ENCODE results near the gene SENP1. TPM values are rescaled to one million over a fixed set of nuclear protein-coding genes. Genes with fewer than 3 reads are reported as not detected.

The SENP1 gene
- total and polyA plus RNA-seq, 2 of the 4 experiments (the other 2 are of a cell fraction): 7.2 to 25.3 TPM

GRCh38 chr12:48071808-48072207 is 34.1 kb downstream of the SENP1 start:
- H3K9me1 ChIP-seq (ENCODE audit: insufficient read depth, low read length): no peaks in the 10 kb centered on the region
- H4K20me1 ChIP-seq (ENCODE audit: insufficient read depth, low read length): no peaks in the 10 kb centered on the region
- H3K56ac ChIP-seq (ENCODE audit: extremely low read depth, insufficient read depth, low read length): no peak overlapping the region
- ChIA-PET CTCF (no interaction called here), POLR2A (ENCODE audit: unreplicated experiment) (no interaction called here)
- no peak overlapping the region for H3K4me2 ChIP-seq (ENCODE audit: low read depth, low read length)
- H3K79me1 ChIP-seq (ENCODE audit: low read depth in 1 of 2, low read length in 2 of 2): no peaks in the 10 kb centered on the region; a peak in 1 of 4 replicates
- H3K4me3 ChIP-seq (ENCODE audit: insufficient read depth, low read depth, low read length): no peak overlapping the region
- no peak overlapping the region for H3K18ac ChIP-seq (ENCODE audit: low read depth, low read length)
- no peak overlapping the region for H4K91ac ChIP-seq (ENCODE audit: insufficient read depth, low read depth, low read length)
- no peak overlapping the region for H3K9ac ChIP-seq (ENCODE audit: low read depth, low read length)
- H3K14ac ChIP-seq (replicated peaks; ENCODE audit: low read depth, low read length): no peak overlapping the region
- no peak overlapping the region for H2AK5ac ChIP-seq (ENCODE audit: low read depth, low read length)
- H2BK20ac ChIP-seq (ENCODE audit: low read depth, low read length): no peak overlapping the region
- DNase-seq: no peak
- no peak overlapping the region for H3K23ac ChIP-seq (ENCODE audit: low read depth, low read length)
- BruUV-seq (replicated peaks): no TSS peak
- WGBS, 2 experiments (ENCODE audit: extremely low coverage in 2 of 2, insufficient read length in 1 of 2): no CpG with 5 or more reads among the region's 2 CpGs
- intact Hi-C loops (cut with micrococcal nuclease) (no loop called here), dilution Hi-C loops (cut with HindIII; ENCODE audit: low sequenced_read_pairs, unreplicated experiment) (no loop called here), in situ Hi-C loops (cut with MboI; ENCODE audit: low sequenced_read_pairs) (no loop called here)
- ATAC-seq (ENCODE audit: low read depth): no peak
- no peak overlapping the region for H2BK120ac ChIP-seq (ENCODE audit: low read depth, low read length)
- no peak overlapping the region for H2AK9ac ChIP-seq (replicated peaks; ENCODE audit: low read depth, low read length, poor library complexity)
- H2BK5ac ChIP-seq (ENCODE audit: low read depth, low read length, poor library complexity, severe bottlenecking): no peak overlapping the region
- peaks cover 14% of the 10 kb centered on the region for H3K36me3 ChIP-seq (ENCODE audit: control insufficient read depth, insufficient read depth, low read length)
- H2BK15ac ChIP-seq (ENCODE audit: low read depth, low read length): no peak overlapping the region
- H3K4ac ChIP-seq (ENCODE audit: low read depth, low read length): no peak overlapping the region
- H4K5ac ChIP-seq (ENCODE audit: low read depth, low read length): no peak overlapping the region
- TF ChIP-seq, protein P1, sequence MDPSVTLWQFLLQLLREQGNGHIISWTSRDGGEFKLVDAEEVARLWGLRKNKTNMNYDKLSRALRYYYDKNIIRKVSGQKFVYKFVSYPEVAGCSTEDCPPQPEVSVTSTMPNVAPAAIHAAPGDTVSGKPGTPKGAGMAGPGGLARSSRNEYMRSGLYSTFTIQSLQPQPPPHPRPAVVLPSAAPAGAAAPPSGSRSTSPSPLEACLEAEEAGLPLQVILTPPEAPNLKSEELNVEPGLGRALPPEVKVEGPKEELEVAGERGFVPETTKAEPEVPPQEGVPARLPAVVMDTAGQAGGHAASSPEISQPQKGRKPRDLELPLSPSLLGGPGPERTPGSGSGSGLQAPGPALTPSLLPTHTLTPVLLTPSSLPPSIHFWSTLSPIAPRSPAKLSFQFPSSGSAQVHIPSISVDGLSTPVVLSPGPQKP (IDR thresholded peaks at IDR 0.05; ENCODE audit: borderline replicate concordance, low read depth, low read length): no peak
- no peak for TF ChIP-seq BHLHE40 (IDR thresholded peaks at IDR 0.05; ENCODE audit: low read depth, low read length)
- TF ChIP-seq MAZ (IDR thresholded peaks at IDR 0.05; ENCODE audit: borderline replicate concordance, low read depth, low read length): no peak
- no peak for TF ChIP-seq CTCF (conservative IDR thresholded peaks at IDR 0.05; ENCODE audit: low read depth, low read length)
- no peak for TF ChIP-seq NFE2L2 (IDR thresholded peaks at IDR 0.05; ENCODE audit: low read depth, low read length)
- TF ChIP-seq POLR2A (IDR thresholded peaks at IDR 0.05; ENCODE audit: low read depth, low read length): no peak
- TF ChIP-seq RFX5 (IDR thresholded peaks at IDR 0.05; ENCODE audit: low read depth, low read length): no peak
- no peak for TF ChIP-seq MXI1 (IDR thresholded peaks at IDR 0.05; ENCODE audit: borderline replicate concordance, low read depth, low read length)
- TF ChIP-seq, protein P2, sequence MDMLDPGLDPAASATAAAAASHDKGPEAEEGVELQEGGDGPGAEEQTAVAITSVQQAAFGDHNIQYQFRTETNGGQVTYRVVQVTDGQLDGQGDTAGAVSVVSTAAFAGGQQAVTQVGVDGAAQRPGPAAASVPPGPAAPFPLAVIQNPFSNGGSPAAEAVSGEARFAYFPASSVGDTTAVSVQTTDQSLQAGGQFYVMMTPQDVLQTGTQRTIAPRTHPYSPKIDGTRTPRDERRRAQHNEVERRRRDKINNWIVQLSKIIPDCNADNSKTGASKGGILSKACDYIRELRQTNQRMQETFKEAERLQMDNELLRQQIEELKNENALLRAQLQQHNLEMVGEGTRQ (IDR thresholded peaks at IDR 0.05; ENCODE audit: low read depth, low read length): no peak
- TF ChIP-seq FOS (IDR thresholded peaks at IDR 0.05; ENCODE audit: low read depth, low read length): no peak
- TF ChIP-seq CEBPB (IDR thresholded peaks at IDR 0.05; ENCODE audit: low read depth, low read length): no peak
- TF ChIP-seq SMC3 (IDR thresholded peaks at IDR 0.05; ENCODE audit: low read depth, low read length): no peak
- H3K9me3 ChIP-seq (ENCODE audit: control insufficient read depth, insufficient read depth, low read length): no peaks in the 10 kb centered on the region
- H3K4me1 ChIP-seq (ENCODE audit: control insufficient read depth, insufficient read depth, low read length): no peaks in the 10 kb centered on the region
- no peak overlapping the region for H2AFZ ChIP-seq (replicated peaks; ENCODE audit: low read length, poor library complexity)
- H4K8ac ChIP-seq (ENCODE audit: low read depth in 2 of 2, low read length in 2 of 2): no peak overlapping the region
- no peaks in the 10 kb centered on the region for H3K27me3 ChIP-seq (ENCODE audit: control insufficient read depth, insufficient read depth, low read length)
- no peak overlapping the region for H3K27ac ChIP-seq (ENCODE audit: insufficient read depth, low read length)

Data from IMR-90 (cell line).